ENCODE results near the gene TTC14. TPM values are rescaled to one million over a fixed set of nuclear protein-coding genes. Genes with fewer than 3 reads are reported as not detected.

The TTC14 gene
- 23.1 and 38.5 TPM in 2 replicates for total RNA-seq (2012; rRNA removed)
- 12.5 and 16.9 TPM in 2 replicates for polyA plus RNA-seq (2012; rRNA removed)
- 3.1 and 7.9 TPM in 2 replicates for polyA plus RNA-seq (2012; cell fraction: cytosol; rRNA removed)
- polyA plus RNA-seq (2012; cell fraction: nucleus; rRNA removed; ENCODE audit: low replicate concordance) = 37.6 and 96.5 TPM in 2 replicates
- percentile 87 among the genes with signal in this experiment for Bru-seq, nascent RNA
- percentile 87 among the genes with signal in this experiment for BruChase-seq, experiment 1, labeled RNA remaining after a 6-hour chase
- BruChase-seq, experiment 2, labeled RNA remaining after a 2-hour chase = percentile 98 among the genes with signal in this experiment
- long read RNA-seq, full-length matches to known transcripts = 14 of 26 reads
- long read RNA-seq, partial matches to known transcripts = 7 of 26 reads
- long read RNA-seq, other reads (novel, unspliced or antisense) = 5 of 26 reads

- ChIA-PET POLR2A (ENCODE audit: unreplicated experiment) (interaction anchor here (0.6 to 1.7 kb wide), 3 partner anchors 10 to 480 kb away, joined by 3 to 5 read pairs (median 4); no protein-coding TSS in a partner anchor), CTCF (interaction anchor here (1.1 kb wide), 1 partner anchor 791 kb away, joined by 3 read pairs; no protein-coding TSS in a partner anchor)
- Histone ChIP-seq H4K8ac (ENCODE audit: low read depth in 2 of 2, low read length in 2 of 2) (peak within 1 kb of the TSS; percentile 97 to 99), H2AK5ac (ENCODE audit: low read depth, low read length) (no peak within 1 kb of the TSS), H3K4me3 (ENCODE audit: insufficient read depth, low read depth, low read length) (peak within 1 kb of the TSS; percentile 77), H4K20me1 (ENCODE audit: insufficient read depth, low read length) (no peaks in the 10 kb centered on the region), H3K4ac (ENCODE audit: low read depth, low read length) (peak within 1 kb of the TSS; percentile 71), H2BK15ac (ENCODE audit: low read depth, low read length) (no peak within 1 kb of the TSS), H3K4me1 (ENCODE audit: control insufficient read depth, insufficient read depth, low read length) (no peaks in the 10 kb centered on the region), H3K9ac (ENCODE audit: low read depth, low read length) (peak within 1 kb of the TSS; percentile 82), H3K14ac (replicated peaks; ENCODE audit: low read depth, low read length) (peak within 1 kb of the TSS; percentile 39), H4K91ac (ENCODE audit: insufficient read depth, low read depth, low read length) (peak within 1 kb of the TSS; percentile 19; the same call in 1 of the 2 replicates), H2AFZ (replicated peaks; ENCODE audit: low read length, poor library complexity) (peak within 1 kb of the TSS; percentile 93), H3K9me1 (ENCODE audit: insufficient read depth, low read length) (no peaks in the 10 kb centered on the region), H3K23ac (ENCODE audit: low read depth, low read length) (peak within 1 kb of the TSS; percentile 35), H3K18ac (ENCODE audit: low read depth, low read length) (peak within 1 kb of the TSS; percentile 25; the same call in 1 of the 2 replicates), H3K79me1 (ENCODE audit: low read depth in 1 of 2, low read length in 2 of 2) (peaks cover 6 to 12% of the 10 kb centered on the region in 2 experiments; a peak in 3 of 4 replicates), H3K4me2 (ENCODE audit: low read depth, low read length) (peak within 1 kb of the TSS; percentile 80), H4K5ac (ENCODE audit: low read depth, low read length) (peak within 1 kb of the TSS; percentile 91), H3K56ac (ENCODE audit: extremely low read depth, insufficient read depth, low read length) (peak within 1 kb of the TSS; percentile 67), H3K36me3 (ENCODE audit: control insufficient read depth, insufficient read depth, low read length) (peaks cover 7% of the 10 kb centered on the region; the same call in 1 of the 2 replicates), H3K27ac (ENCODE audit: insufficient read depth, low read length) (peak within 1 kb of the TSS; percentile 79), H2BK20ac (ENCODE audit: low read depth, low read length) (no peak within 1 kb of the TSS), H2AK9ac (replicated peaks; ENCODE audit: low read depth, low read length, poor library complexity) (peak within 1 kb of the TSS; percentile 65), H3K9me3 (ENCODE audit: control insufficient read depth, insufficient read depth, low read length) (no peaks in the 10 kb centered on the region), H3K27me3 (ENCODE audit: control insufficient read depth, insufficient read depth, low read length) (no peaks in the 10 kb centered on the region), H2BK5ac (ENCODE audit: low read depth, low read length, poor library complexity, severe bottlenecking) (peak within 1 kb of the TSS; percentile 41), H2BK120ac (ENCODE audit: low read depth, low read length) (peak within 1 kb of the TSS; percentile 3; the same call in 1 of the 2 replicates)
- DNase-seq (peak; percentile 94), ATAC-seq (ENCODE audit: low read depth) (peak; percentile 98)
- intact Hi-C loops (cut with micrococcal nuclease) = loop anchor here (1.0 to 2.0 kb wide), 3 partner anchors 77 to 834 kb away; partner anchors contain the start of gene CCDC39
- dilution Hi-C loops (cut with HindIII; ENCODE audit: low sequenced_read_pairs, unreplicated experiment) = no loop called here
- peak; percentile 92 for TF ChIP-seq CEBPB (IDR thresholded peaks at IDR 0.05; ENCODE audit: low read depth, low read length)
- TF ChIP-seq MAZ (IDR thresholded peaks at IDR 0.05; ENCODE audit: borderline replicate concordance, low read depth, low read length) = peak; percentile 93
- TF ChIP-seq RFX5 (IDR thresholded peaks at IDR 0.05; ENCODE audit: low read depth, low read length) = no peak
- peak; percentile 59; the same call in 1 of the 2 replicates for TF ChIP-seq POLR2A (IDR thresholded peaks at IDR 0.05; ENCODE audit: low read depth, low read length)
- in situ Hi-C loops (cut with MboI; ENCODE audit: low sequenced_read_pairs) = loop anchor here (25.0 kb wide), 1 partner anchor 790 kb away; no protein-coding TSS in a partner anchor
- BruUV-seq (replicated peaks) = TSS peak; percentile 84
- WGBS, 2 experiments (ENCODE audit: extremely low coverage in 2 of 2, insufficient read length in 1 of 2) = 1% methylated on average over 15 of the region's 70 CpGs; no CpG with 5 or more reads in 1 of the 2 experiments
These were observed at the start of gene TTC14 for GRCh38 chr3:180601688-180602666. TSS of gene TTC14 (plus strand) at chr3:180602163. CDS start at chr3:180602262, 99 bp downstream.
